ENCODE measurements around the gene EPB41L1.

Gene EPB41L1

GRCh38 chr20:36237477-36237876 lies 82.9 kb downstream of the EPB41L1 start:
- Histone ChIP-seq H3K4me1 (ENCODE audit: control insufficient read depth, insufficient read depth, low read length) (peaks cover 10% of the 10 kb centered on the region), H3K4me2 (ENCODE audit: low read length) (peak overlapping the region; percentile 87), H3K4me3 (ENCODE audit: low read length) (peak overlapping the region; percentile 84), H3K27me3 (ENCODE audit: control insufficient read depth, insufficient read depth, low read length) (no peaks in the 10 kb centered on the region), H3K36me3 (ENCODE audit: insufficient read depth, low read length) (peaks cover 18% of the 10 kb centered on the region), H3K9ac (ENCODE audit: low read depth, low read length) (peak overlapping the region; percentile 93), H3K9me3 (replicated peaks; ENCODE audit: low read length) (no peaks in the 10 kb centered on the region)

- Histone ChIP-seq H3K9me3 (replicated peaks; ENCODE audit: low read length) (no peaks in the 10 kb centered on the region), H3K9ac (ENCODE audit: low read depth, low read length) (no peak overlapping the region), H3K4me2 (ENCODE audit: low read length) (no peak overlapping the region), H3K4me3 (ENCODE audit: low read length) (no peak overlapping the region), H3K4me1 (ENCODE audit: control insufficient read depth, insufficient read depth, low read length) (peaks cover 10% of the 10 kb centered on the region), H3K27me3 (ENCODE audit: control insufficient read depth, insufficient read depth, low read length) (no peaks in the 10 kb centered on the region), H3K36me3 (ENCODE audit: insufficient read depth, low read length) (peaks cover 18% of the 10 kb centered on the region)
Measured at GRCh38 chr20:36238153-36238552, 83.6 kb downstream of the EPB41L1 start.

- Histone ChIP-seq H3K4me2 (ENCODE audit: low read length) (no peak overlapping the region), H3K9ac (ENCODE audit: low read depth, low read length) (no peak overlapping the region), H3K27me3 (ENCODE audit: control insufficient read depth, insufficient read depth, low read length) (no peaks in the 10 kb centered on the region), H3K4me1 (ENCODE audit: control insufficient read depth, insufficient read depth, low read length) (peaks cover 10% of the 10 kb centered on the region), H3K9me3 (replicated peaks; ENCODE audit: low read length) (no peaks in the 10 kb centered on the region), H3K4me3 (ENCODE audit: low read length) (no peak overlapping the region), H3K36me3 (ENCODE audit: insufficient read depth, low read length) (peaks cover 24% of the 10 kb centered on the region)
Measured at GRCh38 chr20:36238760-36239159, 84.2 kb downstream of the EPB41L1 start.

GRCh38 chr20:36240076-36240475 lies 85.5 kb downstream of the EPB41L1 start:
- peaks cover 10% of the 10 kb centered on the region for H3K4me1 ChIP-seq (ENCODE audit: control insufficient read depth, insufficient read depth, low read length)
- H3K9me3 ChIP-seq (replicated peaks; ENCODE audit: low read length) = no peaks in the 10 kb centered on the region
- H3K27me3 ChIP-seq (ENCODE audit: control insufficient read depth, insufficient read depth, low read length) = no peaks in the 10 kb centered on the region
- H3K4me2 ChIP-seq (ENCODE audit: low read length) = no peak overlapping the region
- H3K36me3 ChIP-seq (ENCODE audit: insufficient read depth, low read length) = peaks cover 37% of the 10 kb centered on the region
- no peak overlapping the region for H3K9ac ChIP-seq (ENCODE audit: low read depth, low read length)
- H3K4me3 ChIP-seq (ENCODE audit: low read length) = no peak overlapping the region

GRCh38 chr20:36241678-36242077 lies 87.1 kb downstream of the EPB41L1 start:
- no peak overlapping the region for H3K9ac ChIP-seq (ENCODE audit: low read depth, low read length)
- peaks cover 53% of the 10 kb centered on the region for H3K36me3 ChIP-seq (ENCODE audit: insufficient read depth, low read length)
- H3K27me3 ChIP-seq (ENCODE audit: control insufficient read depth, insufficient read depth, low read length) = no peaks in the 10 kb centered on the region
- no peak overlapping the region for H3K4me2 ChIP-seq (ENCODE audit: low read length)
- H3K9me3 ChIP-seq (replicated peaks; ENCODE audit: low read length) = no peaks in the 10 kb centered on the region
- peaks cover 5% of the 10 kb centered on the region for H3K4me1 ChIP-seq (ENCODE audit: control insufficient read depth, insufficient read depth, low read length)
- H3K4me3 ChIP-seq (ENCODE audit: low read length) = no peak overlapping the region

GRCh38 chr20:36243726-36244125 lies 89.2 kb downstream of the EPB41L1 start:
- Histone ChIP-seq H3K36me3 (ENCODE audit: insufficient read depth, low read length) (peaks cover 69% of the 10 kb centered on the region), H3K4me3 (ENCODE audit: low read length) (no peak overlapping the region), H3K4me1 (ENCODE audit: control insufficient read depth, insufficient read depth, low read length) (no peaks in the 10 kb centered on the region), H3K9me3 (replicated peaks; ENCODE audit: low read length) (no peaks in the 10 kb centered on the region), H3K9ac (ENCODE audit: low read depth, low read length) (no peak overlapping the region), H3K27me3 (ENCODE audit: control insufficient read depth, insufficient read depth, low read length) (no peaks in the 10 kb centered on the region), H3K4me2 (ENCODE audit: low read length) (no peak overlapping the region)

- Histone ChIP-seq H3K4me2 (ENCODE audit: low read length) (no peak overlapping the region), H3K36me3 (ENCODE audit: insufficient read depth, low read length) (peaks cover 69% of the 10 kb centered on the region), H3K9me3 (replicated peaks; ENCODE audit: low read length) (no peaks in the 10 kb centered on the region), H3K4me1 (ENCODE audit: control insufficient read depth, insufficient read depth, low read length) (no peaks in the 10 kb centered on the region), H3K9ac (ENCODE audit: low read depth, low read length) (no peak overlapping the region), H3K4me3 (ENCODE audit: low read length) (no peak overlapping the region), H3K27me3 (ENCODE audit: control insufficient read depth, insufficient read depth, low read length) (no peaks in the 10 kb centered on the region)
Measured at GRCh38 chr20:36246401-36246800, 91.9 kb downstream of the EPB41L1 start.

- Histone ChIP-seq H3K9ac (ENCODE audit: low read depth, low read length) (no peak overlapping the region), H3K9me3 (replicated peaks; ENCODE audit: low read length) (no peaks in the 10 kb centered on the region), H3K4me2 (ENCODE audit: low read length) (no peak overlapping the region), H3K4me1 (ENCODE audit: control insufficient read depth, insufficient read depth, low read length) (no peaks in the 10 kb centered on the region), H3K27me3 (ENCODE audit: control insufficient read depth, insufficient read depth, low read length) (no peaks in the 10 kb centered on the region), H3K4me3 (ENCODE audit: low read length) (no peak overlapping the region), H3K36me3 (ENCODE audit: insufficient read depth, low read length) (peaks cover 77% of the 10 kb centered on the region)
Measured at GRCh38 chr20:36248836-36249235, 94.3 kb downstream of the EPB41L1 start.

- Histone ChIP-seq H3K9ac (ENCODE audit: low read depth, low read length) (no peak overlapping the region), H3K4me3 (ENCODE audit: low read length) (no peak overlapping the region), H3K4me2 (ENCODE audit: low read length) (no peak overlapping the region), H3K36me3 (ENCODE audit: insufficient read depth, low read length) (peaks cover 76% of the 10 kb centered on the region), H3K27me3 (ENCODE audit: control insufficient read depth, insufficient read depth, low read length) (no peaks in the 10 kb centered on the region), H3K4me1 (ENCODE audit: control insufficient read depth, insufficient read depth, low read length) (no peaks in the 10 kb centered on the region), H3K9me3 (replicated peaks; ENCODE audit: low read length) (no peaks in the 10 kb centered on the region)
Measured at GRCh38 chr20:36249450-36249849, 94.9 kb downstream of the EPB41L1 start.

- H3K4me1 ChIP-seq (ENCODE audit: control insufficient read depth, insufficient read depth, low read length) = no peaks in the 10 kb centered on the region
- H3K4me3 ChIP-seq (ENCODE audit: low read length) = no peak overlapping the region
- peaks cover 63% of the 10 kb centered on the region for H3K36me3 ChIP-seq (ENCODE audit: insufficient read depth, low read length)
- no peaks in the 10 kb centered on the region for H3K9me3 ChIP-seq (replicated peaks; ENCODE audit: low read length)
- no peak overlapping the region for H3K4me2 ChIP-seq (ENCODE audit: low read length)
- H3K9ac ChIP-seq (ENCODE audit: low read depth, low read length) = no peak overlapping the region
- no peaks in the 10 kb centered on the region for H3K27me3 ChIP-seq (ENCODE audit: control insufficient read depth, insufficient read depth, low read length)
Measured at GRCh38 chr20:36251426-36251825, 96.9 kb downstream of the EPB41L1 start.

GRCh38 chr20:36252511-36252910 lies 98.0 kb downstream of the EPB41L1 start:
- Histone ChIP-seq H3K36me3 (ENCODE audit: insufficient read depth, low read length) (peaks cover 57% of the 10 kb centered on the region), H3K4me2 (ENCODE audit: low read length) (no peak overlapping the region), H3K9ac (ENCODE audit: low read depth, low read length) (no peak overlapping the region), H3K9me3 (replicated peaks; ENCODE audit: low read length) (no peaks in the 10 kb centered on the region), H3K4me3 (ENCODE audit: low read length) (no peak overlapping the region), H3K4me1 (ENCODE audit: control insufficient read depth, insufficient read depth, low read length) (no peaks in the 10 kb centered on the region), H3K27me3 (ENCODE audit: control insufficient read depth, insufficient read depth, low read length) (no peaks in the 10 kb centered on the region)

GRCh38 chr20:36253036-36253435 lies 98.5 kb downstream of the EPB41L1 start:
- Histone ChIP-seq H3K9ac (ENCODE audit: low read depth, low read length) (no peak overlapping the region), H3K27me3 (ENCODE audit: control insufficient read depth, insufficient read depth, low read length) (no peaks in the 10 kb centered on the region), H3K36me3 (ENCODE audit: insufficient read depth, low read length) (peaks cover 54% of the 10 kb centered on the region), H3K4me2 (ENCODE audit: low read length) (no peak overlapping the region), H3K9me3 (replicated peaks; ENCODE audit: low read length) (no peaks in the 10 kb centered on the region), H3K4me1 (ENCODE audit: control insufficient read depth, insufficient read depth, low read length) (no peaks in the 10 kb centered on the region), H3K4me3 (ENCODE audit: low read length) (no peak overlapping the region)

All from skeletal muscle satellite cell (primary cell).